AG08395 (cell line): ENCODE results near the gene GPBP1.
"Not testable (repeated sequence)": the region's sequence is repeated elsewhere in the genome, so short reads cannot be mapped to it uniquely, and the experiment has no call there.

ENCODE experiments used
- DNase-seq: peaks from one replicate; pipeline ENCODE4 v3.0.0; 2012; ENCODE audit warnings: mixed read lengths, low spot score

The GPBP1 gene

DNA sequence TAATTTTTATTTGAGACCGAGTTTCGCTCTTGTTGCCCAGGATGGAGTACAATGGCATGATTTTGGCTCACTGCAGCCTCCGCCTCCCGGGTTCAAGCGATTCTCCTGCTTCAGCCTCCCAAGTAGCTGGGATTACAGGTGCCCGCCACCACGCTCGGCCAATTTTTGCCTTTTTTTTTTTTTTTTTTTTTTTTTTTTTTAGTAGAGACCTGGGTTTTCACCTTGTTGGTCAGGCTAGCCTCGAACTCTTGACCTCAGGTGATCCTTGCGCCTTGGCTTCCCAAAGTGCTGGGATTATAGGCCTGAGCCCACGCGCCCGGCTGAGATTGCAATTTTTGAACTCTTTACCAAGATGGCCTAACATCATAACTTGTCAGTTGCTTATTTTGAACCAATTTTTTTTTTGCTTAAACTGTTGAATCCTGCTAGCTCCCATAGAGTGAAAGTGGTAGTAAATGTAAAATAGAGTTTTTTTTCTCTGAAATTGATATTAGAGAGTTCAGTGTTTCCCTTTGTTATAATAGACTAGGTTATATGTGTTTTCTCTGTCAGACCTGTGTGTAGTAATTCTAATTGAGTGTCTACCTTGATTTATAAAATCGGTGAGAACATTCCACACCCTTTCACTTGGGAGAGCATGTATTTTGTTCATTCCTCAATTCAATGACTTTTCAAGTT lies 3.8 kb downstream of the GPBP1 start:
- no peak for DNase-seq

DNA sequence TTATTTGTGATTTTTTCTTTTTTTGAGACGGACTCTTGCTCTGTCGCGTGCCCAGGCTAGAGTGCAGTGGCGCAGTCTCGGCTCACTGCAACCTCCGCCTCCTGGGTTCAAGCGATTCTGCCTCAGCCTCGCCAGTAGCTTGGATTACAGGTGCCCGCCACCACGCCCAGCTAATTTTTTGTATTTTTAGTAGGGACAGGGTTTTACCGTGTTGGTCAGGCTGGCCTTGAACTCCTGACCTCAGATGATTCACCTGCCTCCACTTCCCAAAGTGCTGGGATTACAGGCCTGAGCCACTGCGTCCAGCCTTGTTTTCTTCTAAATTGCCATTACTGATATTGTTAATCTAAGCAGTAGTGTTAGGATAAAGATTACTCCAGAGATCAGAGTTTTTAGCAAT lies 4.4 kb downstream of the GPBP1 start:
- not testable (repeated sequence) for DNase-seq

DNA sequence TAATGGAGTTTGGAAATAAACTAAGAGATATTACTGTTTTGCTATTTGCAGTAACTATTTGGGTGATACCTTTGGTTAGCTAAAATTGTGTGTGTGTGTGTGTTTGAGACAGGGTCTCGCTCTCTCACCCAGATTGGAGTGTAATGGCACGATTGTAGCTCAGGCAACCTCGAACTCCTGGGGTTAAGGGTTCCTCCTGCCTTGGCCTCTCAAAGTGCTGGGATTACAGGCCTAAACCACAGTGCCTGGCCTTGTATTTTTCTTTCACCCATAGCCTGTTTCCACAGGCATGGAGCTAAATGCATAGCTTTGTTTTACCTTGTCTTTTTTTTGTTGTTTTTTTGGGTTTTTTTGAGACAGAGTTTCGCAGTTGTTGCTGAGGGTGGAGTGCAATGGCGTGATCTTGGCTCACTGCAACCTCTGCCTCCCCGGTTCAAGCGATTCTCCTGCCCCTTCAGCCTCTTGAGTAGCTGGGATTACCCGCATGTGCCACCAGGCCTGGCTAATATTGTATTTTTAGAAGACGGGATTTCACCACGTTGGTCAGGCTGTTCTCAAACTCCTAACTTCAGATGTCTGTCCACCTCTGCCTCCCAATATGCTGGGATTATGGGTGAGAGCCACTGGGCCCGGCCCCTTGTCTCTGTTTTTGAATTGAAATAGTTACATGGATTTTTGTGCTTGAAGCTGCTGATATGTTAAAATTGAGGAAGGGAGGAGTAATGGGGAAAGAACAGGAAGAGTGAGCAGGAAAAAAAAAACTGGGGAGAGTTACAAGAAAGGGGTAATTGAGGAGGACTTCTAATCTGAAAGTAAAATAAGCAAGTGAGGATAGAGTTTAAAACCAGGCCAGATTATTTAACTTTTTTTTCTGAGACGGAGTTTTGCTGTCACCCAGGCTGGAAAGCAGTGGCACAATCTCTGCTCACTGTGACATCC lies 5.7 kb downstream of the GPBP1 start:
- no peak for DNase-seq

DNA sequence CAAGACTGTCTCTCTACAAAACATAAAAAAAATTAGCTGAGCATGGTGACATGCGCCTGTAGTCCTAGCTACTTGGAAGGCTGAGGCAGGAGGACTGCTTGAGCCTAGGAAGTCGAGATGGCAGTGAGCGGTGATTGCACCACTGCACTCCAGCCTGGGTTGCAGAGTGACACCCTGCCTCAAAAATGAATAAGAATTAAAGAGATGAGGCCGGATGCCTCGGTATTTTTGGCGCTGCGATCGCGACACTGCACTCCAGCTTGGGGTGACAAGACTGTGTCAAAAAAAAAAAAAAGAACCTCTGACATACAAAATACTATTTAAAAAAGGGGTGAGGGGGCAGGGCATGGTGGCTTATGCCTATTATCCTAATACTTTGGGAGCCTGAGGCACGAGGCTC lies 7.3 kb downstream of the GPBP1 start:
- no peak for DNase-seq

DNA sequence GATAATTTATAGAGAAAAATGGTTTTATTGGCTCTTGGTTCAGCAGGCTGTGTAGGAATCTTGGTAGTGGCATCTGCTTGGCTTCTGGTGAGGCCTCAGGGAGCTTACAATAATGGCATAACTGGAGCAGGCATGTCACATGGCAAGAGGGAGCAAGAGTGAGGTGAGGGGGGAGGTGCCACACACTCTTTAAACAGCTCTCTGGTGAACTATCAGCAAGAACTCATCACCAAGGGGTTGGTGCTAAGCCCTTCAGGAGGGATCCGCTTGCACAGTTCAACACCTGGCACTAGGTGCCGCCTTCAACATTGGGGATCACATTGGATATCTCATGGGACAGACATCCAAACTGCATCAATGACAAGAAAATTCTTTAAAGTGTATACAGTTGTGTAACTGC lies 10.5 kb downstream of the GPBP1 start:
- DNase-seq: no peak

DNA sequence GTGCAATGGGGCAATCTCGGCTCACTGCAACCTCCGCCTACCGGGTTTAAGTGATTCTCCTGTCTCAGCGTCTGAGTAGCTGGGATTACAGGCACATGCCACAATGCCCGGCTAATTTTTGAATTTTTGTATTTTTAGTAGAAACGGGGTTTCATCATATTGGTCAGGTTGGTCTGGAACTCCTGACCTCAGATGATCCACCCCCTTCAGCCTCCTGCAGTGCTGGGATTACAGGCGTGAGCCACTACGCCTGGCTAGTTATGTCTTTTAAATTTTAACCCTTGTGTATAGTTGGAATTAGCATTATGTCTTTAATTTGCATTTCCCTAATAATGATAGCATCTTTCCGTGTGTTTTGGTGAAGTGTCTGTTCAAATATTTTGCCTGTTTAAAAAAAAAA lies 11.5 kb downstream of the GPBP1 start:
- no peak for DNase-seq

DNA sequence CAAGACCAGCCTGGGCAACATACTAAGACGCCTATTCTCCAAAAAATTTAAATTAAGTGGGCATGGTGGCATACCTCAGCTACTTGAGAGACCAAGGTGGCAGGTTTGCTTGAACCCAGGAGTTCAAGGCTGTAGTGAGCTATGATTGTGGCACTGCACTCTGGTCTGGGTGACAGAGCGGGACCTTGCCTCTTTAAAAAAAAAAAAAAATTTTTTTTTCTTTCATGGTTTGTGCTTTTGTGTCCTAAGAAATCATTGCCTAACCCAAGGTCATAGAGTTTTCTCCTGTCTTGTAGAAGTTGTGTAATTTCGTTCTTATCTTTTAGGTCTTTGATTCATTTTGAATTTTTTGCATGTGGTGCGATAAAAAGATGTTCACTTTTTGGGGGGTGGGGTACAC lies 12.3 kb downstream of the GPBP1 start:
- DNase-seq: no peak

DNA sequence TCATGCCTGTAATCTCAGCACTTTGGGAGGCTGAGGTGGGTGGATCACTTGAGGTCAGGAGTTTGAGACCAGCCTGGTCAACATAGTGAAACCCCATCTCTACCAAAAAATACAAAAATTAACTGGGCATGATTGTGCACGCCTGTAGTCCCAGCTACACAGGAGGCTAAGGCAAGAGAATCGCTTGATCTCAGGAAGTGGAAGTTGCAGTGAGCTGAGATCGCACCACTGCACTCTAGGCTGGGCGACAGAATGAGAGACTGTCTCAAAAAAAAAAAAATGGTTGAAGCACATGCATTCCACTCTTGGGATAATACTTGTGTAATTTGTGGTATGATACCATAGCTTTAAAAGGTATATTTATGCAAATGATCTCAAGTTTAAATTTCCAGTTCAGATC lies 14.1 kb downstream of the GPBP1 start:
- not testable (repeated sequence) for DNase-seq

DNA sequence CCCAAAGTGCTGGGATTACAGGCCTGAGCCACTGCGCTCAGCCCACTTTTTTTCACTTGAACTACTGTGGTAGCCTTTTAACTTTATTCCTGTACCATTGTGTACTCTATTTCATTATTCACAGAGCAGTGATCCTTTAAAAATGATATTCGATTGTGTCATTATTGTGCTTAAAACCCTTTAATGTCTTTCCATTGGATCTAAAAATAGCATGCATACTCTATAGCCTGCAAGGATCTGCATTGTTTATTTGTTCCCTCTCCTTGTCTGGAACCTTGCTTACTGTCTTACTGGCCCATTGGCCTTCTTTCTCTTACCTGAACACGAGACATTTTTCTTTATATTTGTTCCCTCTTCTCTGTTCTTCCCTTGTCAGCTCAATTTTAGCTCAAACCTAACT lies 15.7 kb downstream of the GPBP1 start:
- DNase-seq: no peak

DNA sequence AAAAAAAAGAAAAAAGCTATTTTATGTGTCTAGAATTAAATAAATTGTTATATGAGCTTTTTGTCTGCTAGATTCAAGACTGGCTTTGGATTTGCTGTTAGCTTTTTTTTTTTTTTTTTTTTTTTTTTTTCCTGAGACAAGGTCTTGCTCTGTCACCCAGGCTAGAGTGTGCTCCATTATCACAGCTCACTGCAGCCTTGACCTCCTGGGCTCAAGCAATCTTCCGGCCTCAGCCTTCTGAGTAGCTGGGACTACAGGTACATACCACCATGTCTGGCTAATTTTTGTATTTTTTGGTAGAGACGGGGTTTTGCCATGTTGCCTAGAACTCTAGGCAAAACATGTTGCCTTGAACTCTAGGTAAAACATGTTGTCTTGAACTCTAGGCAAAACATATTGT lies 16.7 kb downstream of the GPBP1 start:
- DNase-seq: no peak

DNA sequence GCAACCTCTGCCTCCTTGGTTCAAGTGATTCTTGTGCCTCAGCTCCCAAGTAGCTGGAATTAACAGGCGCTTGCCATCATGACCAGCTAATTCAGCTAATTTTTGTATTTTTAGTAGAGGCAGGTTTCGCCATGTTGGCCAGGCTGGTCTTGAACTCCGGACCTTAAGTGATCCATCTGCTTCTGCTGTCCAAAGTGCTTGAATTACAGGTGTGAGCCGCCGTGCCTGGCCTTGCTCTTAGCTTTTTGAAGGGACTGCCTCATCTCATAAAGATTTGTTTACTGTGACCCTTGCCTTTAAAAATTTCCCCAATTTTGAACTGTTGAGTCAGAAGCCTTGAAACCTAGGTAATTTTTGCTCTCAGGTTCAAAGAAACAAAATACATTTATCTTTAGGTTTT lies 17.3 kb downstream of the GPBP1 start:
- no peak for DNase-seq

DNA sequence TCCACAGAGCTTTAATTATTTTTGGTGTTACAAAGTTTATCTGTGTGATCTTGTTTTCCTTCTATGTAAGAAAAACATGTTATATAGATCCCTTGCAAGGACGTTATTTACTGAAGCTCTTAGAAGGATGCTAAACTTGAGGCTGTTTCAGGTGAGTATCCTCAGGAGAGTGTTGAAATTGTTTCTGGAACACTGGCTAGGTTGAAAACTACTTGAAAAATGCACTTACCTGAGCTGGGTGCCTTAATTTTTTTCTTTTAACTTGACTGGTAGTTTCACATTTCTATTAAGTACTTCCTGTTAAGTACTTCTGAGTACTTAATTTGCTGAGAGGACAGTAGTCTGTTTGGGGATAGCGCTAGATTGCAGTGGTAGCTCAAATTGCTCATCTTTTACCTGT lies 18.1 kb downstream of the GPBP1 start:
- no peak for DNase-seq

DNA sequence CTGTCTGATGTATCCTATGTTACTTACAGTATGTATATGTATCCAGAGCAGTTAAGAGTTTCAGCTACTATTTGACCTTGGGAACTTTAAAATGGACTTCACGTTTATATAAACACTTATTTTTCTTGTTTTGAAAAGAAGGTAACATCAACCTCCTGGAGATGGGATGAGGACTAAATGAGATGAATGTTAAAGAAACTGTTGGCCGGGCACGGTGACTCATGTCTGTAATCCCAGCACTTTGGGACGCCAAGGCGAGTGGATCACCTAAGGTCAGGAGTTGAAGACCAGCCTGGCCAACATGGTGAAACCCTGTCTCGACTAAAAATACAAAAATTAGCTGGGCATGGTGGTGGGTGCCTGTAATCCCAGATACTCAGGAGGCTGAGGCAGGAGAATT lies 19.0 kb downstream of the GPBP1 start:
- not testable (repeated sequence) for DNase-seq

DNA sequence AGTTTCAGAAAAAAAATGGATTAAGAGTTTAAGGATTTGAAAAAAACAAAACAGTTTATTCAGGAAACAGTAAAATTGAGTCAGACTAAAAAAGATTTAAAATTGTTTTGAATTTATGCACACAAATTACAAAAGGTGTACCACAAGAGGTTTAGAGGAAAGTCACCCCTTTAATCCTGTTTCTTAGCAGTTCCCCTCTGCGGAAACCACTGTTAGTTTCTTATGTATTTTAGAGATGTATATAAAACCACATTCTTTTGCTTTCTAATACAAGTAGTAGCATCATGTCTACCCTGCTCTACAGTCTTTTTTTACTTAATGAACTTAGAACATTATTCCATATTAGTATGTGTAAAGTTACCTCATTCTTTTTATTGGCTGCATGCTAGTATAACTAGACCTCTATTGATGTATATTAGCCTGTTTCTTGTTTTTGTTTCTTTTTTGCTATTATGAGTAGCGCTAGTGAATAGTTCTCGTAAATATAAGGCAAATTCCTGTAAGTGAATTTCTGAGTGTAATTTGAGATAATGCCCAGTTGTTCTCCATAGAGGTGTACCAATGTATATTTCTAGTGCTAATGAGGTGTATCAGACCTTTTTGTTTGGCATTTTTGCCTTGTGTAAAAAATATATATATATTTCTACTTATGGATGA lies 20.0 kb downstream of the GPBP1 start:
- no peak for DNase-seq

DNA sequence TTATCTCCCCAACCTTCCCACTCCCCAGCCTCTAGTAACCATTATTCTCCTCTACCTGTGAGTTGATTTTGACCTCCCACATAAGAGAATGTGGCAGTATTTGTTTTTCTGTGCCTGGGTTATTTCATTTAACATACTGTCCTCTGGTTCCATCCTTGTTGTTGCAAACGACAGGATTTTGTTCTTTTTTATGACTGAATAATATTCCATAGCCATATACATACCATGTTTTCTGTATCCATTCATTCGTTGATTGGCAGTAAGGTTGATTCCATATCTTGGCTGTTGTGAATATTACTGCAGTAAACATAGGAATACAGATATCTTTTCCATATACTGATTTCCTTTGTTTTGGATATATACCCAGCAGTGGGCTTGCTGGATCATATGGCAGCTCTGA lies 20.8 kb downstream of the GPBP1 start:
- DNase-seq: no peak

DNA sequence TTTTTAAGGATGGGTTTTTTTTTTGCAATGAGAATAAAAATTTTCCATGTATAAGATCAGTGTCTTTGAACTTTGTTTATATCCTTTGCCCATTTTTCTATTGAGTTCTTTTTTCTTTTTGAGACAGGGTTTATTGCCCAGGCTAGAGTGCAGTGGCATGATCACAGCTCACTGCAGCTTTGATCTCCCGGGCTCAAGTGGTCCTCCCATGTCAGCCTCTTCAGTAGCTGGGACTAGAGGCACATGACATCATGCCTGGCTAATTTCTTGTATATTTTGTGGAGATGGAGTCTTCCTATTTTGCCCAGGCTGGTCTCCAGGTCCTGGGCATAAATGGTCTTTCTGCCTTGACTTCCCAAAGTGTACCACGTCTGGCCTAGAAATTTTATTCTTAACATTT lies 21.2 kb downstream of the GPBP1 start:
- no peak for DNase-seq

DNA sequence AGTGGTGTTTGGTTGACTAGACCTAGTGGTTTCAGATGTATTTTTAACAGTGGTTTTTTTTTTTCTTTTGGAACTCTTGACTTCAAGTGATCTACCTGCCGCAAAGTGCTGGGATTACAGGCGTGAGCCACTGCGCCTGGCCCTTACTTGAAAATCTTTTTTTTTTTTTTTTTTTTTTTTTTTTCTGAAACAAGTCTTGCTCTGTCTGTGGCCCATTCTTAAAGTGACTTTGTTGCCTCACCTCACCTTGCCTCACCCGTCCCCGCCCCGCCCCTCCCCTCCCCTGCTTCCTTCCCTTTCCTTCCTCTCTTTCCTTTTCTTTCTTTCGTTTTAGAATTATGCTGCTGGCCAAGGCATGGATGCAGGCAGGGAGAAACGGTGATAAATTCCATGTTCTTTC lies 26.0 kb downstream of the GPBP1 start:
- no peak for DNase-seq

DNA sequence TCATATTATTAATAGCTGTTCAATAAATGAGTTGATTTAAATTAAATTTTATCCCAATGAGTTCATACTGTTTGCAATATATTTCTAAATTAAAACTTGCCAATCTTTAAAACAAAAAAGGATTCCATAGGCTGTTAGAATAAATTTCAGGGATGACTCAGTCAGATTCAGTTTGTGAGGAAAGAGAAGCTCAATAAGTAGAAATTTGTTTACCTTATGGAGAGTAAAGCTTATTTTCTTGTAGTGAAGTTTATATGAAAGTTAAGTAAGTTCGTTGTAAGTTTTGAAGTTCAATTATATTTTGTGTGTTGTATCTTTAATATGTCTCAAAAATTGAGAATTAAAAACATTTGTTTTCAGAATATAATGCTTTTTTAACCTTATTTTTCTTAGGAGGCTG lies 29.0 kb downstream of the GPBP1 start:
- no peak for DNase-seq

DNA sequence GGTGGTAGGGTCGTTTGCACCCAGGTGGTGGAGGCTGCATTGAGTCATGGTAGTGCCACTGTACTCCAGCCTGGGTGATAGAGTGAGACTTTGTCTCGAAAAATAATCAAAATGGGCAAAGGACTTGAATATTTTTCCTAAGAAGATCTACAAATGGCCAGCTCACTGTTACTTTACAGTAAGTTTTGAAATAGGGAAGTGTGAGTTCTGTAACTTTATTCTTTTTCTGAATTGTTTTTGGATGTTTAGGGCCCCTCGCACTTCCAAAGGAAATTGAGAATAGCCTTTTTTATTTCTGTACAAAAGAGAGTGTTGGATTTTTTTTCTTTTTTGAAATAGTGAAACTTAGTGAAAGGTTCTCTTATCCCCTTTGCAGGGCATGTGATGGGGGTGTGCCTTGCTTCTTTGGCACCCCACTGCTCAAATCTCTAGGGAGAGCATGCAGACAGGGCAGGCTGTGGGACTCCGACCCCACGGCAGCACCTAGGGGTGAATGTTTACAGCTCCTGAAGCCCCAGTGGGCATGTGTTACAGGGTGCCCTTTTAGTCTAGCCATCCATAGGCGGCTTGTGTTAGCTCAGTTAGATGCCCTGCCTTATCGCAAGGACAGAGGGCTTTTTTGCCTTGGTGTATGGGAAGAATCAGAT lies 33.3 kb downstream of the GPBP1 start:
- no peak for DNase-seq

DNA sequence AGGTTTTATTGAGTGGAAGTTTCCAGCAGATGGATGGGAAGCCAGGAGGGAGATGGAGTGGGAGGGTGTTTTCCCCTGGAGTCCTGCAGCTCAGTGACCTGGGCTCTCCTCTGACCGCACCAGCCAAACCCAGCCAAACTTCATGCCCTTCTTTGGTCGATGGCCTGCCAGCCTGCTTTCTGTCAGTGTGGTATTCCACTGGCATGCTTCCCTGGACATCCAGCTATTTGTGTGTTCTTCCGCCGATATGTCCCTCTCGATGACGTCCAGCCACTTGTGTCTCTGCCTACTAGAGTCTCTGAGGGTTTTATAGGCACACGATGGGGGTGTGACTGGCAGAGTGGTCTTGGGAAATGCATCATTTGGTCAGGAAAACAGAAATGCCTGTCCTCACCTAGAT lies 33.8 kb downstream of the GPBP1 start:
- no peak for DNase-seq

DNA sequence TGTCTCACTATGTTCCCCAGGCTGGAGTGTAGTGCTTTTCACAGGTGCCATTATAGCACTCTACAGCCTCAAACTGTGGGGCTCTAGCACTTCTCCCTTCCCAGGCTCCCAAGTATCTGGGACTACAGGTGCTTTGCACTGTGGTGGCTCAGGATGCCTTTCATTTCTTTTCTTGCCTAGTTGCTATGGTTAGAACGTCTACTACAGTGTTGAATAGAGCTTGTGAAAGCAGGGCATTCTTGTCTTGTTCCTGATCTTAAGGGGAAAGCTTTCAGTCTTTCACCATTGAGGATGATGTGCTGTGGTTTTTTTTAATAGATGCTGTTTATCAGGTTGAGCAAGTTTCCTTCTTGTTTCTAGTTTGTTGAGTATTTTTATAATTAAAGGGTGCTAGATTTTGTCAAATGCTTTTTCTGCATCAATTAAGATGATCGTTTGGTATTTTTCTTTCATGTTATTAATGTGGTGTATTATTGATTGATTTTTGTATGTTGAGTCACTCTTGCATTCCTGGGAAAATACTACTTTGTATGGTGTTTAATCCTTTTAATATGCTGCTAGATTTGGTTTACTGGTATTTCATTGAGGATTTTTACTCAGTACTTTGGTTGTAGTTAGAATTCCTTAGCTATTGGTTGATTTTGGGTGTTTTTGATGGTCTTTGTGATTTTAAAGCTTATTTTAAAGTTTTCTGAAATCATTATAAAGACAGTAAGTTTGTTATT lies 35.6 kb downstream of the GPBP1 start:
- no peak for DNase-seq

DNA sequence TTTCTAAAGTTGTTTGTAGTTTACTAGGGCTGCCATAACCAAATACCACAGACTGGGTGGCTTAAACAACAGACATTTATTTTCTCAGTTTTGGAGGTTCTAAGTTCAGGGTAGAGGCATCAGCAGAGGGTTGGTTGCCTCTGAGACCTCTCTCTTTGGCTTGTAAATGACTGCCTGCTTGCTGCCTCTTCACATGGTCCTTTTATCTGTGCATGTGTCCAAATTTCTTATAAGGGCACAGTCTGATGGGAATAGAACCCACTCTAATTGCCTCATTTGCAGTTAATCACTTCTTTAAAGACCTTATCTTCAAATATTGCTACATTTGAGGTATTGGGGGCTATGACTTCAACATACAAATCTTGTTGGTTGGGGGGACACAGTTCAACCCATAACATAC lies 36.8 kb downstream of the GPBP1 start:
- DNase-seq: no peak
